HCT116 (cell line): Measurements from ENCODE around the gene FAM98B. TPM values are rescaled to one million over a fixed set of nuclear protein-coding genes. Genes with fewer than 3 reads are reported as not detected.

Experiments
- ATAC-seq: fragments of 200-7000 bp; cut with Tn5 transposase; 2 replicates; pipeline ENCODE4 v1.9.1; 2020; ENCODE audit warnings: mild to moderate bottlenecking, moderate library complexity
- BruUV-seq: library from RNA; stranded (reverse); fragments of 400-500 nt; replicated peaks from 2 replicates; lab custom pipeline; 2021; lab: Mats Ljungman, UMichigan
- CTCF ChIA-PET: fragments of 300-600 bp; sonication (Branson Sonifier 250); formaldehyde crosslinking; loops from one replicate; lab custom pipeline; 2021; ENCODE audit warnings: antibody characterized with exemption; lab: Charles Lee
- POLR2A ChIA-PET: fragments of 300-600, 350-600 bp; sonication (Branson Sonifier 250); formaldehyde crosslinking; loops from one replicate; lab custom pipeline; 2021; ENCODE audit warnings: antibody characterized with exemption; lab: Charles Lee
- RAD21 ChIA-PET, 2 experiments: fragments of 300-600 bp; sonication (Branson Sonifier 250); formaldehyde crosslinking; loops; one replicate each; lab custom pipeline; 2023; ENCODE audit warnings: low total read pairs in 2 of 2; ENCODE audit not compliant: uncharacterized antibody in 2 of 2, unreplicated experiment in 2 of 2, low non-redundant PET in 1 of 2; lab: Charles Lee
- DNase-seq: peaks from one replicate; pipeline ENCODE4 v3.0.0-alpha.2; 2010; ENCODE audit warnings: low read depth, low spot score
- H2AFZ ChIP-seq: fragments of 200-600 bp; shearing (Covaris generic), sonication (generic); 2 replicates; pipeline ENCODE4 v1.6.1; 2017; ENCODE audit warnings: low read depth, mixed run types, mixed read lengths, antibody characterized with exemption, low read length; ENCODE audit not compliant: poor library complexity, severe bottlenecking
- H3K27ac ChIP-seq: 2 replicates; pipeline ENCODE4 v1.5.1; 2012; ENCODE audit warnings: low read depth, low read length
- H3K27me3 ChIP-seq: fragments of 200-600 bp; sonication (generic); 2 replicates; pipeline ENCODE4 v1.6.1; 2016; ENCODE audit warnings: mixed run types, low read length, mixed read lengths; ENCODE audit not compliant: insufficient read depth
- H3K36me3 ChIP-seq, 2 experiments: fragments of 200-500 bp in 1 of 2; fragments of 200-600 bp in 1 of 2; sonication (Bioruptor generic) in 1 of 2; sonication (generic) in 1 of 2; 2 replicates each; pipeline versions ENCODE4 v1.5.1 to v1.6.1; 2014 to 2016; ENCODE audit warnings: low read length in 2 of 2, inconsistent platforms in 1 of 2, mixed read lengths in 1 of 2, mixed run types in 1 of 2; ENCODE audit not compliant: insufficient read depth in 2 of 2, control insufficient read depth in 1 of 2
- H3K4me1 ChIP-seq, 2 experiments: fragments of 200-600 bp in 1 of 2; sonication (generic) in 1 of 2; 2 replicates each; pipeline versions ENCODE4 v1.5.1 to v1.6.1; 2012 to 2017; ENCODE audit warnings: low read length in 2 of 2, inconsistent platforms in 1 of 2, mild to moderate bottlenecking in 1 of 2, mixed read lengths in 1 of 2, mixed run types in 1 of 2, moderate library complexity in 1 of 2; ENCODE audit not compliant: insufficient read depth in 2 of 2, control insufficient read depth in 1 of 2
- H3K4me2 ChIP-seq: fragments of 200-600 bp; sonication (generic); 2 replicates; pipeline ENCODE4 v1.6.1; 2017; ENCODE audit warnings: mixed run types, low read length, mixed read lengths
- H3K4me3 ChIP-seq, 2 experiments: fragments of 200-600 bp in 1 of 2; sonication (generic) in 1 of 2; replicated peaks in 1 of 2; 2 replicates each; pipeline ENCODE4 v1.5.1; 2011 to 2016; ENCODE audit warnings: low read length in 2 of 2, control low read depth in 1 of 2, low read depth in 1 of 2, mild to moderate bottlenecking in 1 of 2, mixed read lengths in 1 of 2, mixed run types in 1 of 2
- H3K79me2 ChIP-seq: fragments of 200-600 bp; sonication (generic); 2 replicates; pipeline ENCODE4 v1.6.1; 2017; ENCODE audit warnings: mild to moderate bottlenecking, mixed run types, low read length, moderate library complexity, mixed read lengths; ENCODE audit not compliant: insufficient read depth
- H3K9ac ChIP-seq: fragments of 200-600 bp; sonication (generic); 2 replicates; pipeline ENCODE4 v1.6.1; 2016; ENCODE audit warnings: low read length, mixed read lengths
- H3K9me2 ChIP-seq: fragments of 200-600 bp; sonication (generic), shearing (Covaris generic); 2 replicates; pipeline ENCODE4 v1.6.1; 2017; ENCODE audit warnings: mixed run types, mild to moderate bottlenecking, moderate library complexity; ENCODE audit not compliant: insufficient read depth
- H3K9me3 ChIP-seq, 2 experiments: fragments of 200-500 bp in 1 of 2; fragments of 200-600 bp in 1 of 2; sonication (Bioruptor generic) in 1 of 2; sonication (generic) in 1 of 2; 2 replicates each; pipeline ENCODE4 v1.6.1; 2014 to 2017; ENCODE audit warnings: low read length in 2 of 2, mixed read lengths in 2 of 2, inconsistent platforms in 1 of 2, low read depth in 1 of 2, mild to moderate bottlenecking in 1 of 2, mixed run types in 1 of 2, moderate library complexity in 1 of 2; ENCODE audit not compliant: control insufficient read depth in 1 of 2, insufficient read depth in 1 of 2
- H4K20me1 ChIP-seq: fragments of 200-600 bp; sonication (generic), shearing (Covaris generic); 2 replicates; pipeline ENCODE4 v1.6.1; 2017; ENCODE audit warnings: mixed run types, mild to moderate bottlenecking, moderate library complexity; ENCODE audit not compliant: insufficient read depth
- CBX3 ChIP-seq: IDR thresholded peaks from 2 replicates; pipeline ENCODE4 v1.6.1; 2012; ENCODE audit warnings: low read depth
- EGR1 ChIP-seq: IDR thresholded peaks from 2 replicates; pipeline ENCODE4 v1.6.1; 2012; ENCODE audit warnings: low read depth
- ELF1 ChIP-seq: IDR thresholded peaks from 2 replicates; pipeline ENCODE4 v1.6.1; 2012; ENCODE audit warnings: low read depth, borderline replicate concordance
- EZH2 ChIP-seq: fragments of 200-600 bp; sonication (generic); IDR thresholded peaks from 2 replicates; pipeline ENCODE4 v1.6.1; 2017; ENCODE audit warnings: antibody characterized with exemption, mixed run types
- FOSL1 ChIP-seq: IDR thresholded peaks from 2 replicates; pipeline ENCODE4 v1.6.1; 2012; ENCODE audit warnings: low read depth
- POLR2A ChIP-seq: IDR thresholded peaks from 2 replicates; pipeline ENCODE4 v1.7.0; 2011; ENCODE audit warnings: borderline replicate concordance; ENCODE audit not compliant: insufficient read depth, insufficient read length; ENCODE audit errors: extremely low read depth
- POLR2AphosphoS5 ChIP-seq: IDR thresholded peaks from 2 replicates; pipeline ENCODE4 v1.6.1; 2011; ENCODE audit warnings: mild to moderate bottlenecking, low read depth, low read length, moderate library complexity
- RAD21 ChIP-seq: IDR thresholded peaks from 2 replicates; pipeline ENCODE4 v1.6.1; 2012; ENCODE audit warnings: low read depth, mild to moderate bottlenecking
- SP1 ChIP-seq: IDR thresholded peaks from 2 replicates; pipeline ENCODE4 v1.6.1; 2012; ENCODE audit warnings: low read depth
- SRF ChIP-seq: IDR thresholded peaks from 2 replicates; pipeline ENCODE4 v1.6.1; 2012; ENCODE audit warnings: low read depth
- YY1 ChIP-seq: IDR thresholded peaks from 2 replicates; pipeline ENCODE4 v1.6.1; 2011; ENCODE audit warnings: low read length, low read depth, moderate library complexity, mild to moderate bottlenecking; ENCODE audit not compliant: insufficient replicate concordance; ENCODE audit errors: extremely low read depth
- ZFX ChIP-seq: fragments of 450-650 bp; IDR thresholded peaks from 2 replicates; pipeline ENCODE4 v1.6.1; 2017
- ZNF274 ChIP-seq: fragments of 200-500 bp; sonication (Bioruptor generic); IDR thresholded peaks from 2 replicates; pipeline ENCODE4 v1.6.1; 2014; ENCODE audit warnings: mild to moderate bottlenecking, low read depth, low read length, inconsistent platforms
- intact Hi-C: fragments of 100-400 bp; cut with micrococcal nuclease; formaldehyde crosslinking; loops from 2 replicates; pipeline ENCODE4 v1.10.0; 2022
- total RNA-seq: library from RNA; stranded (reverse); gene quantifications from one replicate; pipeline ENCODE4 v1.2.1, GENCODE V29; 2021; ENCODE audit not compliant: unreplicated experiment
- TF ChIP-seq, protein P1 (sequence below): IDR thresholded peaks from 2 replicates; pipeline ENCODE4 v1.6.1; 2012
- TF ChIP-seq, protein P2 (sequence below): IDR thresholded peaks from 2 replicates; pipeline ENCODE4 v1.6.1; 2012; ENCODE audit warnings: low read depth

Gene FAM98B
- total RNA-seq, 1 experiment from 2014 or later: 44.3 TPM

- H3K36me3 ChIP-seq: no peaks in the 10 kb centered on the region
- ChIA-PET CTCF (interaction anchor here (1.1 kb wide), 1 partner anchor 28 kb away, joined by 3 read pairs; no protein-coding TSS in a partner anchor), POLR2A (no interaction called here), RAD21 (no interaction called here)
- no peaks in the 10 kb centered on the region for H3K9me3 ChIP-seq
- no peaks in the 10 kb centered on the region for H3K9me2 ChIP-seq
- H3K9ac ChIP-seq: no peak overlapping the region
- H3K4me3 ChIP-seq: no peak overlapping the region
- no peak overlapping the region for H3K27ac ChIP-seq
- DNase-seq (no peak), ATAC-seq (no peak)
- intact Hi-C loops: no loop called here
- H3K27me3 ChIP-seq: 0 out of 2 replicates have a peak, but pooled peaks cover 7% of the 10 kb centered on the region
- H3K4me1 ChIP-seq: no peaks in the 10 kb centered on the region
- TF ChIP-seq EZH2 (no peak), SP1 (no peak), ELF1 (no peak), YY1 (no peak), ZNF274 (no peak), SRF (no peak), ZFX (no peak), POLR2AphosphoS5 (no peak), CBX3 (no peak), POLR2A (no peak), EGR1 (no peak), FOSL1 (no peak), RAD21 (no peak)
- TF ChIP-seq, protein P1, sequence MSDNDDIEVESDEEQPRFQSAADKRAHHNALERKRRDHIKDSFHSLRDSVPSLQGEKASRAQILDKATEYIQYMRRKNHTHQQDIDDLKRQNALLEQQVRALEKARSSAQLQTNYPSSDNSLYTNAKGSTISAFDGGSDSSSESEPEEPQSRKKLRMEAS: no peak
- TF ChIP-seq, protein P2, sequence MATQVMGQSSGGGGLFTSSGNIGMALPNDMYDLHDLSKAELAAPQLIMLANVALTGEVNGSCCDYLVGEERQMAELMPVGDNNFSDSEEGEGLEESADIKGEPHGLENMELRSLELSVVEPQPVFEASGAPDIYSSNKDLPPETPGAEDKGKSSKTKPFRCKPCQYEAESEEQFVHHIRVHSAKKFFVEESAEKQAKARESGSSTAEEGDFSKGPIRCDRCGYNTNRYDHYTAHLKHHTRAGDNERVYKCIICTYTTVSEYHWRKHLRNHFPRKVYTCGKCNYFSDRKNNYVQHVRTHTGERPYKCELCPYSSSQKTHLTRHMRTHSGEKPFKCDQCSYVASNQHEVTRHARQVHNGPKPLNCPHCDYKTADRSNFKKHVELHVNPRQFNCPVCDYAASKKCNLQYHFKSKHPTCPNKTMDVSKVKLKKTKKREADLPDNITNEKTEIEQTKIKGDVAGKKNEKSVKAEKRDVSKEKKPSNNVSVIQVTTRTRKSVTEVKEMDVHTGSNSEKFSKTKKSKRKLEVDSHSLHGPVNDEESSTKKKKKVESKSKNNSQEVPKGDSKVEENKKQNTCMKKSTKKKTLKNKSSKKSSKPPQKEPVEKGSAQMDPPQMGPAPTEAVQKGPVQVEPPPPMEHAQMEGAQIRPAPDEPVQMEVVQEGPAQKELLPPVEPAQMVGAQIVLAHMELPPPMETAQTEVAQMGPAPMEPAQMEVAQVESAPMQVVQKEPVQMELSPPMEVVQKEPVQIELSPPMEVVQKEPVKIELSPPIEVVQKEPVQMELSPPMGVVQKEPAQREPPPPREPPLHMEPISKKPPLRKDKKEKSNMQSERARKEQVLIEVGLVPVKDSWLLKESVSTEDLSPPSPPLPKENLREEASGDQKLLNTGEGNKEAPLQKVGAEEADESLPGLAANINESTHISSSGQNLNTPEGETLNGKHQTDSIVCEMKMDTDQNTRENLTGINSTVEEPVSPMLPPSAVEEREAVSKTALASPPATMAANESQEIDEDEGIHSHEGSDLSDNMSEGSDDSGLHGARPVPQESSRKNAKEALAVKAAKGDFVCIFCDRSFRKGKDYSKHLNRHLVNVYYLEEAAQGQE: no peak
- no peak overlapping the region for H3K4me2 ChIP-seq
- no peaks in the 10 kb centered on the region for H3K79me2 ChIP-seq
- no peak overlapping the region for H2AFZ ChIP-seq
- H4K20me1 ChIP-seq: no peaks in the 10 kb centered on the region
- BruUV-seq: no TSS peak
These were observed 41.5 kb upstream of the FAM98B start for GRCh38 chr15:38412466-38412865.
